Activated T-helper 1 cell treated with Interleukin-2 at 50 U/mL for 16 hours (primary cell): ENCODE measurements around the gene SPAG9.
"Not testable (repeated sequence)": the region's sequence is repeated elsewhere in the genome, so short reads cannot be mapped to it uniquely, and the experiment has no call there.

Experiments used
- DNase-seq: peaks from one replicate; pipeline ENCODE4 v3.0.0-alpha.2; 2020; ENCODE audit warnings: low read depth

The SPAG9 gene

GRCh38 chr17:51088287-51088686, 32.4 kb downstream of the SPAG9 start:
- DNase-seq = no peak

- no peak for DNase-seq
Observed at GRCh38 chr17:51087072-51087757, 33.5 kb downstream of the SPAG9 start.

DNA sequence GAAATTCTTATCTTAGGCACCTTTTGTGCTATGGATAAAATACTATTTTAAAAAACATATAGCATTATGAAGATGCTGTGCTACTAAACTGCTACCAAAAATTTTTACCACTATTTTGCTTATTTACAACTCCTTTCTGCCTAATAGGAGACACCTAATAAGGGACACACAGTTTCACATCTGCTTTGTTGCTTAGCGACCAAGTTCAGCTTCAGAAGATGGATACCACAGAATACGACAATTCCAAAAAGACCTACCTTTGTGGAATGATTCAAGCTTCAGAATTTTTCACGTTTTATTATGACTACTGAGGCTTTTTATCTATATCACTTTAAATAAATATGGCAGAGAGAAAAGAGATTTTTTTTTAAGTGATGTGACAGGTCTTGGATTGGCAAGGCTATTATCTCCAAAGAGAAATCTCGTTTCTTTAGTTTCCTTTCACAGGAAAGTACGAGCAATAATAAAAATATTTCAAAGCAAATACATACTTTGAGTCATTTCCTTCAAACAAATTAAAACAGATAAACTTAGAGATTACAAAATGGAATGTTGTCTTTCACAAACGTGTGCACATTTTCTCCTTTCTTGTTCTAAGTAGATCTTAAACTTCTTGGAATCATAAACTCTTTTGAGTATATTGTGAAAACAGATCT, 35.4 kb downstream of the SPAG9 start:
- no peak for DNase-seq

DNA sequence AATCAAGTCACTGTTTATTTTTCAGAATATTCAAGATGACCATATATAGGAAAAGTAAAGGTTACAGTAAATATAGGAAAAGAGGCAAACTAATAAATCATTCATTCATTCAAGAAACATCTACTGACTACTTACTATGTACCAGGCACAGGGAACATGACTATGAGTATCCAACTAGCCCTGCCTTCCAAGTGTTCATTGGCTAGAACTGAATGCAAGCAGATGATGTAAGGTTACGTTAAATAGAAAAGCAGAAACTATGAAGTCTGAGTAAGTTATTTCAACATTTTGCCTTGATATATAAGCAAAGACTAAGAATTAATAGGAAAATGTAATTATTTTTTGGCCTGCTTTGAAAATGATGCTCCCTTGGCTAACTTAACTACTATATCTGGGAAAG, 36.7 kb downstream of the SPAG9 start:
- DNase-seq = no peak

GRCh38 chr17:51083364-51083763, 37.3 kb downstream of the SPAG9 start:
- not testable (repeated sequence) for DNase-seq

DNA sequence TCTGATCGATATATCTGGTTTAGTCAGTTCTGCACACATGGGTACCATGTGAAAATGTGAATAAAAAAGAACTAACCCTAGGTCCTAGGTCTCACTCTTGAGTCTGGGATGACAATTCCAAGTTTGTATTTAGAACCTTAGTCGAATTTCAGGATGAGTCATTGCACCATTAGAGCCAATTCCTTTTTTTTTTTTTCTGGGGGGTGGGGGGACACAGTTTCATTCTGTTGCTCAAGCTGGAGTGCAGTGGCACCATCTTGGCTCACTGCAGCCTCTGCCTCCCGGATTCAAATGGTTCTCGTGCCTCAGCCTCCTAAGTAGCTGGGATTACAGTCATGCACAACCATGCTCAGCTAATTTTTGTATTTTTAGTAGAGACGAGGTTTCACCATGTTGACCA, 41.6 kb downstream of the SPAG9 start:
- no peak for DNase-seq

DNA sequence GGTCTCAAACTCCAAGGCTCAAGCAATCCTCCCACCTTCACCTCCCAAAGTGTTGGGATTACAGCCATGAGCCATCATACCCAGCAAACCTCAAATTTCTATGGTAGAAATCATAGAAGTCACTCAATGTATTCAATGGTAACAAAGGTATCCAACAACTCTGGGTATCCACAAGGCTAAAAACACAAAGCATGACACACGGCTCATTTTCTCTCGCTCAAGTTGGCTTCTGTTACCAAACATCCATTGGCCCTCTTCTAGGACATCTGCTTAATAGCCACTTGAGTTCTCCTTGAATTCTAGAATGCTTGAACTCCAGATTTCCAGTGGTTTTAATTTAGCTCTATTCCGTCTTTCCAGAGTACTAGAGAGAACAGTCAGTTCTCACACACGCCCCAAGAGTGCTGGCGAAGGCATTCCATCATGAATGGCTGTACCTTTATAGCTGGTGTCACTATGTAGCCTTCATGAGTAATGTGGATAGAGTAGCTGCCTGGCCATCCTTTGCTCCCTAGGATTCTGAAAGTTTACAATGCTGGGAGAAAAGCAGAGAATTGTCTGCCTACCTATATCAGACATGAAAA, 42.6 kb downstream of the SPAG9 start:
- no peak for DNase-seq

DNA sequence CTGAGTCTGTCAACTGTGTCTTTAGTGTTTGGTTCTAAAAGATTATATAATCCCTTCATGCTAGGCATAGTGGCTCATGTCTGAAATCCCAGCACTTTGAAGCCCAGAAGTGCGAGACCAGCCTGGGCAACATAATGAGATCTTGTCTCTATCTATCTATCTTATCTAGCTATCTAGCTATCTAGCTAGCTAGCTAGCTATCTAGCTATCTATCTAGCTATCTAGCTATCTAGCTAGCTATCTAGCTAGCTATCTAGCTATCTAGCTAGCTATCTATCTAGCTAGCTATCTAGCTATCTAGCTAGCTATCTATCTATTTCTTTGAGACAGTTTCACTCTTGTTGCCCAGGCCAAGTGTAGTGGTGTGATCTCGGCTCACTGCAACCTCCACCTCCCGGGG, 43.8 kb downstream of the SPAG9 start:
- no peak for DNase-seq

GRCh38 chr17:51071556-51071955, 49.1 kb downstream of the SPAG9 start:
- no peak for DNase-seq

DNA sequence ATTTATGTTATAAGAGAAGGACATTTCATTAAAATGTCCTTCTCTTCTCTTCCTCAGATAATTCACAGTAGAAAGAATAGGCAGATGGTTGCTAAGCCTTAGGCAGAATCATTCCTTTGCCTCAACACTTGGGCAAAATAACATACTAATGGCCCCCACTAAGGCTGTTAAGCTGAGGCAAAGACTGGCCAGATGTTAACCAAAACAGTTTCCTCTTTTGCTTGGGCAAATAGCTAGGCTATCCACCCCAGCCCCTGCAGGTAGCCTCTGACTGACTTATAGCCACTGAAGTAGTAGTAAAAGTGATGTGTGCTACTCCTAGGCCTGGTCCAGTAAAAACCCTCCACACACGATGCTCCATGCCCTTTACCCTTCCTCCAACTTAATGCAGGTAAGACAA, 55.2 kb downstream of the SPAG9 start:
- no peak for DNase-seq

GRCh38 chr17:51064061-51064735, 56.5 kb downstream of the SPAG9 start:
- DNase-seq = no peak

DNA sequence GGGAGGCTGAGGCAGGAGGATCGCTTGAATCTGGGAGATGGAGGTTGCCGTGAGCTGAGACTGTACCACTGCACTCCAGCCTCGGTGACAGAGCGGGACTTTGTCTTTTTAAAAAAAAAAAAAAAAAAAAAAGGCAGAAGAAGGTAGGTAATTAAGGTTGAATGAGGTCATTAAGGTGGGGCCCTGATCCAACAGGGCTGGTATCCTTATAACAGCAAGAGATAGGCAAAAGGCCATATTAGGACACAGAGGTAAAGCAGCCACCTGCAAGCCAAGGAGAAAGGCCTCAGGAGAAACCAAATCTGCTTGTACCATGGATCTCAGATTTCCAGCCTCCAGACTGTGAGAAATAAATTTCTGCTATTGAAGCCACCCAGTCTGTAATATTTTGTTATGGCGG, 60.3 kb downstream of the SPAG9 start:
- DNase-seq = no peak

DNA sequence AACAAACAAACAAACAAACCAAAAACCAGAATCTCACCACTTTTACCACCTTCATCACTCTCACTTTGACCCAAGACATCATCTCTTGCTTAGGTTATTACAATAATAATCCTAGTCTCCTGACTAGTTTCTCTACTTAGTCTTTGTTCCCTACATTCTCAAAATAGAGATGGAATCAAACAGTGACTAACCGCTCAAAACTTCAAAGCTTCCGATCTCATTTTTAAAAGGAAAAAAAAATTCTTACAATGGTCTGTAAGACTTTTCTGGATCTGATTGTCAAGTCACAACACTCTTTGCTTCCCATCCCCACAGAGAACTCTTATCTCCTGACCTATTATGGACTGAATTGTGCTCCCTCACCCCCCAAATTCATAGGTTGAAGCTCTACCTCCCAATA, 60.9 kb downstream of the SPAG9 start:
- no peak for DNase-seq

- no peak for DNase-seq
Observed at GRCh38 chr17:51057534-51057933, 63.1 kb downstream of the SPAG9 start.

GRCh38 chr17:51056813-51057510, 63.7 kb downstream of the SPAG9 start:
- no peak for DNase-seq

GRCh38 chr17:51054748-51055147, 65.9 kb downstream of the SPAG9 start:
- DNase-seq = no peak

DNA sequence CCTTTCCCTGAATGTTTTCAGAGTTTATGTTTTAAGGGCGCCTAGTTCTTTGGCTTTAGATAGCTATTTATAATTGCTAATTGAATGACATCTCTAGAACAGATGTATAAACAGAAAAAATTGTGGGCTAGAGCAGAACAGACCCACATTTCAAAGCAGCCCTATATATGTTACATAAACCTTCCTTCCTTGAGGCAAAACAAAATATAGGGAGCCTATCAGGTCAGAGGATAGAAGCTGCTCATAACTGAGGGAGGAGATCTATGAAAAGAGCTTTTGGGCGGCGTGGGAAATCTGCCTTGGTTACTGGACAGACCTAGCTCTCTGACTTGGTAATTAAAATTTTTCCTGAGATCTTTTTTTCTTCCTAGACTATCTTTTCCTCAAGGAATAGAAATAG, 68.4 kb downstream of the SPAG9 start:
- no peak for DNase-seq

DNA sequence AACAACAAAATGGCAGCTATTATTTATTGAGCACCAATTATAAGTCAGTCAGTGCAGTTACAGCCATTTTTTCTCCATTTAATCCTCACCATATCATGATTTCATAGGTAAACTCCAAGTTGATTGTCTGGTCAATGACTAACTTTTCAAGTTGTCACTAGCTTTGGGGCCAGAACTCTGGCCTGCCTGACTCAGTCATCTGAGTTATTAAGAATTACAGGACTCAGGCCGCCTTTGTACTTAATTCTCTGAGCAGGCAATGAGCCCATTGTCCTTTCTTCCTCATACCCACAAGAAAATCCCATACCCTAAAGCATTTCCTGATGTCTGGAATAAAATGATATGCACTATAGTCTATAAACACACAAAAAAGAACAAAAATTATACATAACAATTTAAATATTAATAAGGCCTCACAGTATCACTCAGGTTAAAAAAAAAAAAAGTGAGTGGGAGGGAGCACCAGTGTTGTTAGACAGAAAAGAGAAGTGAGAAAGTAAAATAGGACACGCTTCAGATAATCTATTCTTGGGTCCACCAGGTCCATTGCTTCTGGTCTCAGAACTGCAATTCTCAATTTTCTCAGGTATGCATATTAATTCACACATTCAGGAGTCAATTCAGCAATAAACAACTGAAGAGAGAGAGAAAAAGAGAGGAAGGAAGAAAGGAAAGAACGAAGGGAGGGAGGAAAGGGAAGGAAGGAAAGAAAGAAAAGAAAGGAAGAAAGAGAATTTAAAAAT, 70.2 kb downstream of the SPAG9 start:
- DNase-seq = no peak

DNA sequence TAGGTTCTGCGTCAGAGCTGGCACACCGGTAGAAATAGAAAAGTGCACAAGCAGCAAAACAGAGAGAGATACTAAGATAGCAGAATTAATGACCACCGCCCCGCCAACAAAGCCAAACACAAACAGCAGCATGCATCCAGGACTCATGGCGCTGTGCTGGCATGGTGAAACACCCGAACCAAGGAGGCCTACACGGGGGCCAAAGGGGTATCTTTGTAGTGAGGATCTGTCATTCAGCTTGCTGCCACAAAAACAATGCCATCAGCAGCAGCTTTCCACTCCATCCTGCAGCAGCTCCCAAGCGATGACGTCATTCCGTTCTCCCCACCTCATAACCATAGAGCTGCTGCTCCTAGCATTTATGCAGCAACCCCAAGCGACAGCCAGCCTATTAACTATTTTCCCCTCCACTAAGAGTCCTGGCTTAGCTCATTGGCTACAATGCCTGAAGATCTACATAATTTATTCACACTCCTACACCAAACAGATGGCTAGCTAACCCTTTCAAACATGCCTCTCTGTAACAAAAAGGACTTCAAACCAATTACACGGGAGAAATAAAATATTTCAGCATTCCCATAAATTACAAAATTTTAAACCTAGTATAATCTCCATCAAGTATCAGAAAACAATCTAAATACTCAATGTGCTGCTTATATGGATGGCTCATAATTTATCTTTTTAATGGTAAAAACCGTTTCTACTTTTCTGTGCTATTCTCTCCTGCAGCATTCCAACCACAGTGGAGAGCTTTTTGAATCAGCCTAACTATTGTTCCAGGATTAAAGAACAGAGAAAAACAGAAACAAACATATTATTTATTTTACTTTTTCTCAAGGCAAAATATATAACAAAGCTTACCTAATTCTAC, 73.9 kb downstream of the SPAG9 start:
- DNase-seq = no peak

- no peak for DNase-seq
Observed at GRCh38 chr17:51046046-51046445, 74.6 kb downstream of the SPAG9 start.

DNA sequence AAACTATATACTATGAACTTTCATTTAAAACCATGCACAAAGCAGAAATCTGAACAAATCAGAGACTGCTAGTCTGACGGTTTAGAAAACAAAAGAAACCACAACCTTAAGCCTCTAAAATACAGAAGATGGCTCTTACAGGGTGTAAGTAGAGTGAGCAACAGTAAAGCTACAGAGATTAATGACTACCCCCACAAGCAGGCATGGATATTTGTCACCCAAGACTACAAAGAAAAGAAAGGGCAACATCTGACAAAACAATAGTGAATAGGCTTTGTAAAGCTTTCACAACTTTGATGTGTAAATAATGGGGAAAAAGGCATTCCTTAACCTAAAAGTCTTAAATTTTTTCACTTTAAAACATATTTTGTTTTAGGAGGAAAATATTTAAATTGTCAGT, 75.0 kb downstream of the SPAG9 start:
- no peak for DNase-seq
